Measurements from ENCODE around the gene SLC35D3. TPM values are rescaled to one million over a fixed set of nuclear protein-coding genes. Genes with fewer than 3 reads are reported as not detected.

SLC35D3 gene
- total and polyA plus RNA-seq, 2 donors (not counting 3 experiments of a cell fraction or from before 2014, with no cell fraction given), result not detected

GRCh38 chr6:136887953-136888352 is 34.1 kb upstream of the SLC35D3 start:
- Histone ChIP-seq H3K27me3 (ENCODE audit: control insufficient read depth in 2 of 2, insufficient read depth in 2 of 2, low read length in 2 of 2) (no peaks in the 10 kb centered on the region), H3K9ac (replicated peaks; ENCODE audit: extremely low read depth, insufficient read depth, low read length) (no peak overlapping the region), H3K27ac (ENCODE audit: insufficient read depth, low read depth, low read length) (no peak overlapping the region), H3K36me3 (ENCODE audit: control insufficient read depth in 2 of 2, extremely low read depth in 1 of 2, insufficient read depth in 2 of 2, low read length in 2 of 2) (no peaks in the 10 kb centered on the region), H3K9me3 (replicated peaks; ENCODE audit: control insufficient read depth, insufficient read depth, low read length) (no peaks in the 10 kb centered on the region), H3K79me2 (ENCODE audit: control insufficient read depth, insufficient read depth, low read length) (no peaks in the 10 kb centered on the region), H3K4me2 (ENCODE audit: insufficient read depth, low read length) (no peak overlapping the region), H4K20me1 (replicated peaks; ENCODE audit: control insufficient read depth, extremely low read depth, insufficient read depth, low read length) (no peaks in the 10 kb centered on the region), H3K9me1 (replicated peaks; ENCODE audit: control insufficient read depth, extremely low read depth, insufficient read depth, low read length) (no peaks in the 10 kb centered on the region), H2AFZ (ENCODE audit: low read depth, low read length) (no peak overlapping the region), H3K4me3 (replicated peaks in 1 of 3; ENCODE audit: insufficient read depth in 1 of 3, low read depth in 1 of 3, low read length in 3 of 3) (no peak overlapping the region), H3K4me1 (ENCODE audit: control insufficient read depth, extremely low read depth, insufficient read depth, low read length) (no peaks in the 10 kb centered on the region)
- CTCF ChIA-PET, result interaction anchor here (0.7 kb wide), 1 partner anchor 13 kb away, joined by 3 read pairs; no protein-coding TSS in a partner anchor
- no peak for TF ChIP-seq MAX (IDR thresholded peaks at IDR 0.05; ENCODE audit: insufficient read depth, insufficient read length)
- TF ChIP-seq CTCF (IDR thresholded peaks at IDR 0.05; ENCODE audit: extremely low read depth in 1 of 2, insufficient read depth in 1 of 2, low read depth in 1 of 2, low read length in 2 of 2), result no peak
- TF ChIP-seq JUN (IDR thresholded peaks at IDR 0.05; ENCODE audit: borderline replicate concordance, insufficient read depth, insufficient read length, low read depth), result no peak
- no peak for TF ChIP-seq FOS (IDR thresholded peaks at IDR 0.05; ENCODE audit: borderline replicate concordance, insufficient read depth, low read length)
- no peak for TF ChIP-seq MYC (IDR thresholded peaks at IDR 0.05; ENCODE audit: low read depth, low read length)
- TF ChIP-seq EZH2 (IDR thresholded peaks at IDR 0.05; ENCODE audit: borderline replicate concordance, low read depth, low read length, severe bottlenecking), result no peak
- TF ChIP-seq GATA2 (IDR thresholded peaks at IDR 0.05; ENCODE audit: insufficient read depth, insufficient read length, low read depth, low read length), result no peak
- no peak for TF ChIP-seq POLR2AphosphoS5 (IDR thresholded peaks at IDR 0.05; ENCODE audit: insufficient read depth, low read depth, low read length)
- no peak for TF ChIP-seq POLR2A (IDR thresholded peaks at IDR 0.05; ENCODE audit: low read depth, low read length)
- FAIRE-seq (no peak), DNase-seq (ENCODE audit: low read depth, low spot score) (no peak)
- intact Hi-C loops (cut with micrococcal nuclease) (no loop called here), dilution Hi-C loops (cut with MboI; ENCODE audit: extremely low pct_ligation_motif_present, low sequenced_read_pairs) (no loop called here)
- POLR2A ChIA-PET, result no interaction called here
- no TSS peak for BruUV-seq (replicated peaks)

Data from endothelial cell of umbilical vein (primary cell).